HEK293 (cell line): Measurements from ENCODE around the gene PTP4A2.

Experiments
- AEBP2 ChIP-seq: fragments of 450-650 bp; formaldehyde crosslinking; IDR thresholded peaks from 2 replicates; pipeline ENCODE4 v1.5.1; 2016; ENCODE audit warnings: missing biosample characterization, missing genetic modification characterization, borderline replicate concordance
- GLI4 ChIP-seq: fragments of 450-650 bp; formaldehyde crosslinking; IDR thresholded peaks from 2 replicates; pipeline ENCODE4 v1.5.1; 2016; ENCODE audit warnings: missing biosample characterization, missing genetic modification characterization
- PRDM6 ChIP-seq: fragments of 450-650 bp; formaldehyde crosslinking; IDR thresholded peaks from 2 replicates; pipeline ENCODE4 v1.5.1; 2017; ENCODE audit warnings: missing biosample characterization, missing genetic modification characterization
- REPIN1 ChIP-seq: fragments of 450-650 bp; formaldehyde crosslinking; IDR thresholded peaks from 2 replicates; pipeline ENCODE4 v1.5.1; 2017; ENCODE audit warnings: missing biosample characterization, missing genetic modification characterization, low read depth
- TRIM28 ChIP-seq: IDR thresholded peaks from 2 replicates; pipeline ENCODE4 v1.6.1; 2011; ENCODE audit warnings: low read length, control low read depth, borderline replicate concordance
- WT1 ChIP-seq: fragments of 450-650 bp; formaldehyde crosslinking; IDR thresholded peaks from 2 replicates; pipeline ENCODE4 v1.5.1; 2016; ENCODE audit warnings: missing biosample characterization, missing genetic modification characterization
- YY2 ChIP-seq: fragments of 450-650 bp; formaldehyde crosslinking; IDR thresholded peaks from 2 replicates; pipeline ENCODE4 v1.5.1; 2016; ENCODE audit warnings: missing biosample characterization, missing genetic modification characterization
- ZBTB11 ChIP-seq: fragments of 450-650 bp; formaldehyde crosslinking; conservative IDR thresholded peaks from 2 replicates; pipeline ENCODE4 v1.5.1; 2016; ENCODE audit warnings: low read depth, missing biosample characterization, missing genetic modification characterization
- ZBTB26 ChIP-seq: fragments of 450-650 bp; formaldehyde crosslinking; optimal IDR thresholded peaks from 2 replicates; pipeline ENCODE3; 2016; ENCODE audit warnings: missing biosample characterization, mild to moderate bottlenecking, missing genetic modification characterization
- ZBTB48 ChIP-seq: fragments of 450-650 bp; formaldehyde crosslinking; IDR thresholded peaks from 2 replicates; pipeline ENCODE4 v1.5.1; 2016; ENCODE audit warnings: missing biosample characterization, missing genetic modification characterization
- ZBTB49 ChIP-seq: fragments of 450-650 bp; formaldehyde crosslinking; IDR thresholded peaks from 2 replicates; pipeline ENCODE4 v1.5.1; 2016; ENCODE audit warnings: missing biosample characterization, missing genetic modification characterization, low read depth
- ZBTB6 ChIP-seq: fragments of 450-650 bp; formaldehyde crosslinking; IDR thresholded peaks from 2 replicates; pipeline ENCODE4 v1.5.1; 2017; ENCODE audit warnings: missing biosample characterization, missing genetic modification characterization
- ZNF121 ChIP-seq: fragments of 450-650 bp; formaldehyde crosslinking; IDR thresholded peaks from 2 replicates; pipeline ENCODE4 v1.5.1; 2016; ENCODE audit warnings: missing biosample characterization, missing genetic modification characterization
- ZNF132 ChIP-seq: fragments of 450-650 bp; formaldehyde crosslinking; IDR thresholded peaks from 2 replicates; pipeline ENCODE4 v1.5.1; 2017; ENCODE audit warnings: missing biosample characterization, missing genetic modification characterization, borderline replicate concordance
- ZNF148 ChIP-seq: fragments of 450-650 bp; formaldehyde crosslinking; IDR thresholded peaks from 2 replicates; pipeline ENCODE4 v1.5.0; 2017; ENCODE audit warnings: missing biosample characterization, missing genetic modification characterization, borderline replicate concordance
- ZNF16 ChIP-seq: fragments of 450-650 bp; formaldehyde crosslinking; IDR thresholded peaks from 2 replicates; pipeline ENCODE4 v1.5.1; 2016; ENCODE audit warnings: low read depth, missing biosample characterization, missing genetic modification characterization
- ZNF223 ChIP-seq: fragments of 450-650 bp; formaldehyde crosslinking; IDR thresholded peaks from 2 replicates; pipeline ENCODE4 v1.5.1; 2016; ENCODE audit warnings: missing biosample characterization, missing genetic modification characterization
- ZNF404 ChIP-seq: fragments of 450-650 bp; formaldehyde crosslinking; IDR thresholded peaks from 2 replicates; pipeline ENCODE4 v1.5.1; 2017; ENCODE audit warnings: missing biosample characterization, missing genetic modification characterization
- ZNF473 ChIP-seq: fragments of 450-650 bp; formaldehyde crosslinking; IDR thresholded peaks from 2 replicates; pipeline ENCODE4 v1.5.1; 2017; ENCODE audit warnings: missing biosample characterization, missing genetic modification characterization
- ZNF558 ChIP-seq: fragments of 450-650 bp; formaldehyde crosslinking; IDR thresholded peaks from 2 replicates; pipeline ENCODE4 v1.5.1; 2016; ENCODE audit warnings: missing biosample characterization, missing genetic modification characterization
- ZNF580 ChIP-seq: fragments of 450-650 bp; formaldehyde crosslinking; IDR thresholded peaks from 2 replicates; pipeline ENCODE4 v1.5.1; 2016; ENCODE audit warnings: missing biosample characterization, missing genetic modification characterization
- ZNF623 ChIP-seq: fragments of 450-650 bp; formaldehyde crosslinking; IDR thresholded peaks from 2 replicates; pipeline ENCODE4 v1.5.1; 2016; ENCODE audit warnings: missing biosample characterization, missing genetic modification characterization
- ZNF677 ChIP-seq: fragments of 450-650 bp; IDR thresholded peaks from 2 replicates; pipeline ENCODE4 v1.5.0; 2018; ENCODE audit warnings: missing biosample characterization, mild to moderate bottlenecking, missing genetic modification characterization, moderate library complexity
- ZNF791 ChIP-seq: fragments of 450-650 bp; formaldehyde crosslinking; IDR thresholded peaks from 2 replicates; pipeline ENCODE4 v1.5.1; 2016; ENCODE audit warnings: missing biosample characterization, missing genetic modification characterization
- ZSCAN16 ChIP-seq: fragments of 450-650 bp; formaldehyde crosslinking; IDR thresholded peaks from 2 replicates; pipeline ENCODE4 v1.5.1; 2016; ENCODE audit warnings: missing biosample characterization, missing genetic modification characterization

PTP4A2 gene

GRCh38 chr1:31938184-31938975 is at the start of gene PTP4A2 (continued):
- TF ChIP-seq ZBTB11 (tag by site-specific recombination) (no peak; the same call in 1 of the 2 replicates), ZNF677 (peak; percentile 49; the same call in 1 of the 2 replicates), ZNF791 (no peak), GLI4 (tag by site-specific recombination) (no peak), ZNF473 (no peak), REPIN1 (no peak), YY2 (tag by site-specific recombination) (no peak), ZNF580 (tag by site-specific recombination) (no peak), TRIM28 (no peak), ZBTB26 (tag by site-specific recombination) (peak; percentile 80), AEBP2 (tag by site-specific recombination) (no peak), ZNF132 (tag by site-specific recombination) (no peak), ZSCAN16 (tag by site-specific recombination) (no peak), ZBTB49 (tag by site-specific recombination) (no peak), WT1 (peak; percentile 38; the same call in 1 of the 2 replicates), ZNF623 (tag by site-specific recombination) (no peak), ZNF148 (tag by site-specific recombination) (no peak), ZBTB48 (tag by site-specific recombination) (peak; percentile 58; the same call in 1 of the 2 replicates), PRDM6 (tag by site-specific recombination) (no peak), ZBTB6 (no peak), ZNF16 (no peak), ZNF223 (tag by site-specific recombination) (no peak; the same call in 1 of the 2 replicates), ZNF558 (tag by site-specific recombination) (no peak), ZNF121 (tag by site-specific recombination) (no peak), ZNF404 (tag by site-specific recombination) (no peak)
